Measurements from ENCODE around the gene MBD3L2B. TPM values are rescaled to one million over a fixed set of nuclear protein-coding genes. Genes with fewer than 3 reads are reported as not detected.

Gene MBD3L2B
- total and polyA plus RNA-seq, 2 donors (not counting 3 experiments of a cell fraction or from before 2014, with no cell fraction given): not detected

Other genes starting within 250 kb of the MBD3L2B start
- gene VAV1, start 248.7 kb downstream of the MBD3L2B start, total RNA-seq: not detected in 2 replicates
- not detected in 2 replicates for gene VAV1, start 248.7 kb downstream of the MBD3L2B start, polyA plus RNA-seq
- gene ADGRE1, start 133.9 kb downstream of the MBD3L2B start, total RNA-seq: not detected in 2 replicates
- gene ADGRE1, start 133.9 kb downstream of the MBD3L2B start, polyA plus RNA-seq: not detected in 2 replicates
- gene MBD3L5, start 9.1 kb upstream of the MBD3L2B start, total RNA-seq: not detected in 2 replicates
- not detected in 2 replicates for gene MBD3L5, start 9.1 kb upstream of the MBD3L2B start, polyA plus RNA-seq
- not detected in 2 replicates for gene MBD3L4, start 18.7 kb upstream of the MBD3L2B start, total RNA-seq
- gene MBD3L4, start 18.7 kb upstream of the MBD3L2B start, polyA plus RNA-seq: not detected in 2 replicates
- not detected in 2 replicates for gene MBD3L2, start 27.9 kb upstream of the MBD3L2B start, total RNA-seq
- not detected in 2 replicates for gene MBD3L2, start 27.9 kb upstream of the MBD3L2B start, polyA plus RNA-seq
- not detected in 2 replicates for gene MBD3L3, start 37.2 kb upstream of the MBD3L2B start, total RNA-seq
- gene MBD3L3, start 37.2 kb upstream of the MBD3L2B start, polyA plus RNA-seq: not detected in 2 replicates
- gene ZNF557, start 48.3 kb upstream of the MBD3L2B start, total RNA-seq: 8.0 and 9.1 TPM in 2 replicates
- 1.7 and 1.9 TPM in 2 replicates for gene ZNF557, start 48.3 kb upstream of the MBD3L2B start, polyA plus RNA-seq